Left ventricle myocardium inferior (tissue), 1 donor: Measurements from ENCODE around the gene SAMD10. TPM values are rescaled to one million over a fixed set of nuclear protein-coding genes. Genes with fewer than 3 reads are reported as not detected.

Experiments
- DNase-seq: peaks from one replicate; pipeline ENCODE4 v3.0.0-alpha.2; 2020
- H3K27ac ChIP-seq: fragments of 200-600 bp; replicated peaks from 2 replicates; pipeline ENCODE4 v1.8.0; 2021
- H3K27me3 ChIP-seq: fragments of 200-600 bp; 2 replicates; pipeline ENCODE4 v1.8.0; 2021; ENCODE audit warnings: low read depth
- H3K36me3 ChIP-seq: fragments of 200-600 bp; 2 replicates; pipeline ENCODE4 v1.8.0; 2021
- H3K4me1 ChIP-seq: fragments of 200-600 bp; 2 replicates; pipeline ENCODE4 v1.8.0; 2021
- H3K4me3 ChIP-seq: fragments of 200-600 bp; 2 replicates; pipeline ENCODE4 v1.8.0; 2021; ENCODE audit warnings: mild to moderate bottlenecking, moderate library complexity
- H3K9me3 ChIP-seq: fragments of 200-600 bp; replicated peaks from 2 replicates; pipeline ENCODE4 v1.8.0; 2021
- intact Hi-C: fragments of 100-400 bp; cut with micrococcal nuclease; formaldehyde crosslinking; loops from one replicate; pipeline ENCODE4 v1.11.0; 2022
- total RNA-seq: library from RNA; stranded (reverse); fragmentation: NEBNext Ultra II Directional; extraction: Animal tissue kit (Norgen Biotek cat#: 25700); gene quantifications from one replicate; pipeline ENCODE4 v1.2.1, GENCODE V29; 2021
- TF ChIP-seq, protein P1 (sequence below): fragments of 200-600 bp; IDR thresholded peaks from 2 replicates; pipeline ENCODE4 v1.8.0; 2021; ENCODE audit warnings: antibody characterized with exemption, mild to moderate bottlenecking, borderline replicate concordance
- donor health status: DM: no; HTN: yes; CAD: no; lungs with severe emphysema.

Gene SAMD10
- total RNA-seq, 1 donor from 2014 or later, result 5.6 TPM

DNA sequence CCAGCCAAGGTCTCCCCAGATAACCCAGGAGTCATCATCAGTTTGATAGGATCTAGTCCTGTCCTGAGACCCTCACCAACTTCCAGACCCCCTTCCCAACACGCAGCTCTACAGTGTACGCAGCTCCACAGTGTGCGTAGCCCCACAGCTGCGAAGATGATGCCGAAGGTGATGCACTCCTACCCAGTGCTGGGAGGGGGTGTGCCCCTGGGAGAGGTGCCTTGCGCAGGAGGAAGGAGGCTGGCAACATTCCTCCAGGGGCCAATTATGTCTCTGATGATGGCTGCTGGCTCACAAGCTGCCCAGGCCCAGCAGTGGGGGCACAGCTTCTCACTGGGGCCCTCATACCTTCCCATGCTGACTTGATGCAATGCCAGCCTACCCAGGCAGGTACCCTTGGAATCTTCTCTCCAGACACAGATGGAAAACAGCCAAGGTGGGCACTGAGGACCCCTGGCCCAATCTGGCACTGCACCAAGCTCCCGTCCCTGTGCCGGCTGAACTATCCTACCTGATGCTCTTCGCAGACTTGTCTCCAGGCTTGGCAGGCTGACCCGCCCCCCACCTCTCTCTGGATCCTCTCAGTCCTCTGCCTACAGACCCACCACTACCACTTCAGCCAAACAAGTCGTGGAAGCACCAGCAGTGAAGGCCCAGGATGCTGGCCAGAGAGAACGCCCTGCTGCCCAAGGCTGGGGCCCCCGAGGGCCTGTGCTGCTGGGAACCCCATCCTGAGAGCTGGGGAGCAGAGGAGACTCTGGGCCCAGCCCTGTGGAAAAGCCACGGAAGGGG lies 11.1 kb downstream of the SAMD10 start:
- H3K9me3 ChIP-seq, result no peaks in the 10 kb centered on the region
- TF ChIP-seq, protein P1, sequence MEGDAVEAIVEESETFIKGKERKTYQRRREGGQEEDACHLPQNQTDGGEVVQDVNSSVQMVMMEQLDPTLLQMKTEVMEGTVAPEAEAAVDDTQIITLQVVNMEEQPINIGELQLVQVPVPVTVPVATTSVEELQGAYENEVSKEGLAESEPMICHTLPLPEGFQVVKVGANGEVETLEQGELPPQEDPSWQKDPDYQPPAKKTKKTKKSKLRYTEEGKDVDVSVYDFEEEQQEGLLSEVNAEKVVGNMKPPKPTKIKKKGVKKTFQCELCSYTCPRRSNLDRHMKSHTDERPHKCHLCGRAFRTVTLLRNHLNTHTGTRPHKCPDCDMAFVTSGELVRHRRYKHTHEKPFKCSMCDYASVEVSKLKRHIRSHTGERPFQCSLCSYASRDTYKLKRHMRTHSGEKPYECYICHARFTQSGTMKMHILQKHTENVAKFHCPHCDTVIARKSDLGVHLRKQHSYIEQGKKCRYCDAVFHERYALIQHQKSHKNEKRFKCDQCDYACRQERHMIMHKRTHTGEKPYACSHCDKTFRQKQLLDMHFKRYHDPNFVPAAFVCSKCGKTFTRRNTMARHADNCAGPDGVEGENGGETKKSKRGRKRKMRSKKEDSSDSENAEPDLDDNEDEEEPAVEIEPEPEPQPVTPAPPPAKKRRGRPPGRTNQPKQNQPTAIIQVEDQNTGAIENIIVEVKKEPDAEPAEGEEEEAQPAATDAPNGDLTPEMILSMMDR, result no peak
- peaks cover 37% of the 10 kb centered on the region for H3K4me1 ChIP-seq
- H3K27ac ChIP-seq, result peak overlapping the region; percentile 65
- H3K4me3 ChIP-seq, result peak overlapping the region; percentile 69
- DNase-seq, result peak; percentile 12
- intact Hi-C loops, result no loop called here
- H3K27me3 ChIP-seq, result no peaks in the 10 kb centered on the region
- peaks cover 27% of the 10 kb centered on the region for H3K36me3 ChIP-seq

- TF ChIP-seq, protein P1, result no peak
- intact Hi-C loops, result no loop called here
- H3K27me3 ChIP-seq, result no peaks in the 10 kb centered on the region
- peak; percentile 16 for DNase-seq
- no peak overlapping the region for H3K4me3 ChIP-seq
- H3K4me1 ChIP-seq, result peaks cover 33% of the 10 kb centered on the region
- H3K27ac ChIP-seq, result no peak overlapping the region
- peaks cover 35% of the 10 kb centered on the region for H3K36me3 ChIP-seq
- H3K9me3 ChIP-seq, result no peaks in the 10 kb centered on the region
Observed at GRCh38 chr20:63967330-63968135, 11.9 kb downstream of the SAMD10 start.

DNA sequence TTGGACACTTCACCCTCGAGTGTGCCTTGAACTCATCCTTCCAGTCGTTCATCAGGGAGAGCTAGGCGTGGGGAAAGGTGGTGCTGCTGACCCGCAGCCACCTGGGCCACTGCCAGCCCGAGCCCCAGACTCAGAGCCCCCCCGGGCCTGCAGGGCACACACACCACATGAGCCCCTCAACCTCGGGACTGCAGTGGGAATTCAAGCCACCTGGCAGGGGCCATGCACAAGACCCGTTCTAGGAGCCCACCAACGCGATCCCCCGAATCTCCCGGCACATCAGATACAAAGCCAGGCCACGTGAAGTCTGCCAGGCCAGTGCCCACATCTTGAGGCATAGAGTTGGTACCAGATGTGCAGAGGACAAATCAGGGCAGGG lies 12.5 kb downstream of the SAMD10 start:
- intact Hi-C loops, result no loop called here
- peaks cover 27% of the 10 kb centered on the region for H3K4me1 ChIP-seq
- H3K9me3 ChIP-seq, result no peaks in the 10 kb centered on the region
- DNase-seq, result no peak
- TF ChIP-seq, protein P1, result no peak
- H3K36me3 ChIP-seq, result peaks cover 41% of the 10 kb centered on the region
- H3K27ac ChIP-seq, result no peak overlapping the region
- H3K4me3 ChIP-seq, result no peak overlapping the region
- H3K27me3 ChIP-seq, result no peaks in the 10 kb centered on the region

DNA sequence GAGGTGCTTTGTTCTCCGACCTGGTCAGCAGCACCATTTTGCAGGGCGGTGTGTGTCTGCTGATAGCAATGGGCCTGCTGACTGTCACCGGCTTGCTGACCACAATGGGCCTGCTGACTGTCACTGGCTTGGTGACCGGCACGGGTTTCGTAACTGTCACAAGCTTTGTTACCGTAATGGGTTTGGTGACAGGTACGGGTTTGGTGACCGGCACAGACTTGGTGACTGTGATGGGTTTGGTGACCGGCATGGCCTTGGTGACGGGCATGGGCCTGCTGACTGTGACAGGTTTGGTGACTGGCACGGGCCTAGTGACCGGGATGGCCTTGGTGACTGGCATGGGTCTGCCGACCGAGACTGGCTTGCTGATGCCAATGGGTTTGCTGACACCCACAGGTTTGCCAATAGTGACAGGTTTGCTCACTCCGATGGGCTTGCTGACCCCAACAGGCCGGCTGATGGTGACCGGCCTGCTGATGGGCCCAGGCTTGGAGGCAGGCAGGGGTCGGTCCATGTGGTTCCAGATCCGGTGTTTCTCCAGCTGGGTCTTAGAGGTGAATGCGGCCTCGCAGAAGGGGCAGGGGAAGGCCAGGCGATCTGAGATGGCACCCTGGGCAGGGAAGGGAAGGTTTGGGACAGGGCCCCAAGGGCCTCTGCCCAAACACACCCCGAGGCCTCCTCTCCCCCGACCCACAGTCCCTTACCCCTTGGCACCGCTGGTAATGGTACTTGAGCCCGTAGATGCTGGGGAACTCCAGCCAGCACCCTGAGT lies 13.1 kb downstream of the SAMD10 start:
- no peak for DNase-seq
- intact Hi-C loops, result no loop called here
- Histone ChIP-seq H3K9me3 (no peaks in the 10 kb centered on the region), H3K27ac (no peak overlapping the region), H3K4me3 (no peak overlapping the region), H3K27me3 (no peaks in the 10 kb centered on the region), H3K36me3 (peaks cover 47% of the 10 kb centered on the region), H3K4me1 (peaks cover 23% of the 10 kb centered on the region)
- TF ChIP-seq, protein P1, result no peak

GRCh38 chr20:63964412-63964811 lies 15.0 kb downstream of the SAMD10 start:
- H3K27me3 ChIP-seq, result no peaks in the 10 kb centered on the region
- peaks cover 57% of the 10 kb centered on the region for H3K36me3 ChIP-seq
- H3K4me1 ChIP-seq, result peaks cover 16% of the 10 kb centered on the region
- DNase-seq, result peak; percentile 14
- no peak overlapping the region for H3K27ac ChIP-seq
- no peaks in the 10 kb centered on the region for H3K9me3 ChIP-seq
- TF ChIP-seq, protein P1, result no peak
- no peak overlapping the region for H3K4me3 ChIP-seq
- intact Hi-C loops, result no loop called here
